ENCODE measurements around the gene NR0B1.

- TF ChIP-seq CTCF (IDR thresholded peaks at IDR 0.05) (no peak), POLR2A (IDR thresholded peaks at IDR 0.05; ENCODE audit: low read depth) (no peak), POLR2AphosphoS5 (IDR thresholded peaks at IDR 0.05) (no peak)
These were observed 18.6 kb upstream of the NR0B1 start for GRCh38 chrX:30327762-30328161.

Data from esophagus muscularis mucosa (tissue), 3 donors.